OCI-LY7 (cell line): ENCODE results near the gene FARSA. TPM values are rescaled to one million over a fixed set of nuclear protein-coding genes. Genes with fewer than 3 reads are reported as not detected.

Source experiments
- BruUV-seq: library from RNA; stranded (reverse); fragments of 400-500 nt; replicated peaks from 2 replicates; lab custom pipeline; 2021; lab: Mats Ljungman, UMichigan
- CTCF ChIA-PET: fragments of 300-600 bp; sonication (Branson Sonifier 250); formaldehyde crosslinking; loops from one replicate; lab custom pipeline; 2022; ENCODE audit warnings: antibody characterized with exemption; ENCODE audit not compliant: unreplicated experiment; lab: Charles Lee
- POLR2A ChIA-PET: fragments of 300-600 bp; sonication (Branson Sonifier 250); formaldehyde crosslinking; loops from one replicate; lab custom pipeline; 2022; ENCODE audit warnings: antibody characterized with exemption; lab: Charles Lee
- DNase-seq: peaks from one replicate; pipeline ENCODE4 v3.0.0-alpha.2; 2015; ENCODE audit warnings: low spot score
- H2AFZ ChIP-seq: fragments of 200-600 bp; sonication (generic), shearing (Covaris generic); 2 replicates; pipeline ENCODE4 v1.6.1; 2014; ENCODE audit warnings: mild to moderate bottlenecking, antibody characterized with exemption, low read length, moderate library complexity
- H3K27ac ChIP-seq: fragments of 200-600 bp; sonication (generic); 2 replicates; pipeline ENCODE4 v1.5.1; 2014; ENCODE audit warnings: mixed run types, low read depth, mild to moderate bottlenecking, moderate library complexity, low read length, inconsistent platforms; ENCODE audit not compliant: poor library complexity, severe bottlenecking
- H3K36me3 ChIP-seq: fragments of 200-600 bp; sonication (generic); 2 replicates; pipeline ENCODE4 v1.6.1; 2014; ENCODE audit warnings: mild to moderate bottlenecking, antibody characterized with exemption, low read length, moderate library complexity, mixed read lengths; ENCODE audit not compliant: insufficient read depth
- H3K4me1 ChIP-seq: fragments of 200-600 bp; sonication (generic); 2 replicates; pipeline ENCODE4 v1.5.1; 2014; ENCODE audit warnings: mild to moderate bottlenecking, low read length; ENCODE audit not compliant: insufficient read depth, poor library complexity, severe bottlenecking
- H3K4me2 ChIP-seq: fragments of 200-600 bp; sonication (generic); 2 replicates; pipeline ENCODE4 v1.6.1; 2014; ENCODE audit warnings: mild to moderate bottlenecking, low read length
- H3K4me3 ChIP-seq: fragments of 200-600 bp; sonication (generic); 2 replicates; pipeline ENCODE4 v1.5.1; 2014; ENCODE audit warnings: mild to moderate bottlenecking, low read depth, low read length; ENCODE audit not compliant: poor library complexity, severe bottlenecking
- H3K79me2 ChIP-seq: fragments of 200-600 bp; sonication (generic); 2 replicates; pipeline ENCODE4 v1.6.1; 2016; ENCODE audit warnings: low read depth, mild to moderate bottlenecking, low read length, moderate library complexity, mixed read lengths; ENCODE audit not compliant: insufficient read depth
- H3K9me2 ChIP-seq: fragments of 200-600 bp; sonication (generic); 2 replicates; pipeline ENCODE4 v1.6.1; 2016; ENCODE audit warnings: mild to moderate bottlenecking, low read length, mixed read lengths; ENCODE audit not compliant: insufficient read depth
- H3K9me3 ChIP-seq: fragments of 200-600 bp; sonication (generic); 2 replicates; pipeline ENCODE4 v1.6.1; 2014; ENCODE audit warnings: mild to moderate bottlenecking, mixed run types, low read length, mixed read lengths
- H4K20me1 ChIP-seq: fragments of 200-600 bp; sonication (generic); 2 replicates; pipeline ENCODE4 v1.6.1; 2014; ENCODE audit warnings: mild to moderate bottlenecking, antibody characterized with exemption, low read length, moderate library complexity, mixed read lengths; ENCODE audit not compliant: insufficient read depth
- EZH2phosphoT487 ChIP-seq: fragments of 200-600 bp; sonication (generic); IDR thresholded peaks from 2 replicates; pipeline ENCODE4 v1.6.1; 2018; ENCODE audit warnings: low read depth, borderline replicate concordance, mild to moderate bottlenecking, mixed run types, antibody characterized with exemption, low read length, moderate library complexity, mixed read lengths
- intact Hi-C: fragments of 100-400 bp; cut with micrococcal nuclease; formaldehyde crosslinking; loops from one replicate; pipeline ENCODE4 v1.10.0; 2022; ENCODE audit not compliant: unreplicated experiment
- total RNA-seq, 2 experiments: library from RNA; depleted of rRNA in 1 of 2; stranded (reverse); fragments of >200 nt in 1 of 2; shearing (Covaris generic) in 1 of 2; gene quantifications; 2 replicates each; pipeline ENCODE4 v1.2.3, GENCODE V29; 2014 to 2022
- TF ChIP-seq, protein P1 (sequence below): fragments of 200-600 bp; sonication (generic); conservative IDR thresholded peaks from 2 replicates; pipeline ENCODE4 v1.5.1; 2014; ENCODE audit warnings: mild to moderate bottlenecking, antibody characterized with exemption, low read length, moderate library complexity, mixed read lengths

The FARSA gene
- total RNA-seq, 2 experiments from 2014 or later: 117 to 135 TPM

DNA sequence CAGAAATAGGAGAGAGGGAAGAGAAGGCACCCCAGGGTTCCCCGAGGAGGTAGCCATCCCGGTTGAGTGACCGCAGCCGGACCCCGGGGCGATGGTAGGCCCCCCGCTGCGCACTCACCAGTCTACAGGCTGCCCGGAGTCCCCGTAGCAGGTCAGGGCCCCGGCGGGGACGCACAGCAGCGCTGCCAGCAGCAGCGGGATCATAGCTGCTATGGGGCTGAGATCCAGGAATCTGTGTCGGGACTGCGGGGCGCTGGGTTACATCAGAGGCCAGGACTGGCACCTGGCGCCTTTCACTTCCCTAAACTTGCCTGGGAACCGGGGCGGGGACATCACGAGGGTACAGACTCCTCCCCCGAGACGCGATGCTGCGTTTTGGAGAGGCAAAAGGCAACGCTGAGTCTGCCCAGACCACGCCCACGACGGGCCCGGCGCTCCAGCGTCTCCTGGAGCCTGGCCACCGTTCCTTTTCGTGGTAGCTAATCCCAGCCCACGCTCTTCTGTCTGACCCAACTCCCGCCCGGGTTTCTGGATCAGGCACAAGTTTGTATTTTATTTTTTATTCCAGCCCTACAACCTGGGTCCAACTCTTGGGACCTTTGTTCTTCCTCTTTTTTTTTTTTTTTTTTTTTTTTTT lies 52.2 kb downstream of the FARSA start, which contains the start of gene DNASE2:
Gene DNASE2, minus strand, starts transcription at position 278 of the 637 bp plus-strand sequence. Its CDS starts 74 bp downstream, at position 204.
- Histone ChIP-seq H3K4me2 (peak within 1 kb of the TSS; percentile 74), H3K4me3 (peak within 1 kb of the TSS; percentile 87), H3K4me1 (peaks cover 26% of the 10 kb centered on the region), H4K20me1 (no peaks in the 10 kb centered on the region), H3K79me2 (no peaks in the 10 kb centered on the region), H2AFZ (peak within 1 kb of the TSS; percentile 69), H3K36me3 (peaks cover 9% of the 10 kb centered on the region), H3K9me2 (no peaks in the 10 kb centered on the region), H3K27ac (peak within 1 kb of the TSS; percentile 76), H3K9me3 (peaks cover 11% of the 10 kb centered on the region)
- BruUV-seq: no TSS peak
- peak; percentile 99 for DNase-seq
- intact Hi-C loops: loop anchor here (1.0 kb wide), 2 partner anchors 10 to 57 kb away; partner anchors contain the start of genes CALR and GCDH
- ChIA-PET POLR2A (interaction anchor here (0.6 to 2.0 kb wide), 5 partner anchors 9 to 187 kb away, joined by 3 to 8 read pairs (median 4); partner anchors contain the start of gene GCDH), CTCF (interaction anchor here (0.5 to 0.7 kb wide), 2 partner anchors 10 to 49 kb away, joined by 4 to 5 read pairs; partner anchors contain the start of gene GCDH)
- no peak for TF ChIP-seq EZH2phosphoT487
- TF ChIP-seq, protein P1, sequence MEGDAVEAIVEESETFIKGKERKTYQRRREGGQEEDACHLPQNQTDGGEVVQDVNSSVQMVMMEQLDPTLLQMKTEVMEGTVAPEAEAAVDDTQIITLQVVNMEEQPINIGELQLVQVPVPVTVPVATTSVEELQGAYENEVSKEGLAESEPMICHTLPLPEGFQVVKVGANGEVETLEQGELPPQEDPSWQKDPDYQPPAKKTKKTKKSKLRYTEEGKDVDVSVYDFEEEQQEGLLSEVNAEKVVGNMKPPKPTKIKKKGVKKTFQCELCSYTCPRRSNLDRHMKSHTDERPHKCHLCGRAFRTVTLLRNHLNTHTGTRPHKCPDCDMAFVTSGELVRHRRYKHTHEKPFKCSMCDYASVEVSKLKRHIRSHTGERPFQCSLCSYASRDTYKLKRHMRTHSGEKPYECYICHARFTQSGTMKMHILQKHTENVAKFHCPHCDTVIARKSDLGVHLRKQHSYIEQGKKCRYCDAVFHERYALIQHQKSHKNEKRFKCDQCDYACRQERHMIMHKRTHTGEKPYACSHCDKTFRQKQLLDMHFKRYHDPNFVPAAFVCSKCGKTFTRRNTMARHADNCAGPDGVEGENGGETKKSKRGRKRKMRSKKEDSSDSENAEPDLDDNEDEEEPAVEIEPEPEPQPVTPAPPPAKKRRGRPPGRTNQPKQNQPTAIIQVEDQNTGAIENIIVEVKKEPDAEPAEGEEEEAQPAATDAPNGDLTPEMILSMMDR: no peak

- ChIA-PET POLR2A (interaction anchor here (0.6 to 2.0 kb wide), 5 partner anchors 10 to 57 kb away, joined by 3 to 8 read pairs (median 4); partner anchors contain the start of gene GCDH), CTCF (interaction anchor here (0.5 to 0.7 kb wide), 4 partner anchors 8 to 180 kb away, joined by 3 to 5 read pairs (median 4); partner anchors contain the start of gene GCDH)
- Histone ChIP-seq H3K4me3 (peak overlapping the region; percentile 87), H3K9me3 (peaks cover 11% of the 10 kb centered on the region), H3K27ac (peak overlapping the region; percentile 76), H3K79me2 (no peaks in the 10 kb centered on the region), H3K9me2 (no peaks in the 10 kb centered on the region), H4K20me1 (no peaks in the 10 kb centered on the region), H3K4me2 (peak overlapping the region; percentile 74), H3K36me3 (peaks cover 9% of the 10 kb centered on the region), H3K4me1 (peaks cover 26% of the 10 kb centered on the region), H2AFZ (peak overlapping the region; percentile 69)
- TSS peak; percentile 73 for BruUV-seq
- TF ChIP-seq, protein P1: no peak
- no peak for TF ChIP-seq EZH2phosphoT487
- intact Hi-C loops: loop anchor here (1.0 kb wide), 2 partner anchors 11 to 58 kb away; partner anchors contain the start of genes CALR and GCDH
- DNase-seq: peak; percentile 72
These were observed 52.9 kb downstream of the FARSA start for GRCh38 chr19:12880551-12881171.
